H1 (cell line): ENCODE results near the gene METTL14.

Experiments used
- CBX5 ChIP-seq: fragments of 300-800, 300-1000 bp; sonication (generic); IDR thresholded peaks from 2 replicates; pipeline ENCODE4 v1.7.1; 2016; ENCODE audit warnings: antibody characterized with exemption, low read length, low read depth
- CTCF ChIP-seq, 3 experiments: IDR thresholded peaks; 1 replicate in 2 of 3; 2 replicates in 1 of 3; pipeline versions ENCODE4 v1.5.1 to v1.6.1; 2011; ENCODE audit warnings: low read length in 3 of 3, mild to moderate bottlenecking in 3 of 3, inconsistent platforms in 2 of 3, low read depth in 1 of 3, moderate library complexity in 1 of 3; ENCODE audit not compliant: insufficient read depth in 1 of 3; ENCODE audit errors: control extremely low read depth in 1 of 3
- KDM1A ChIP-seq: fragments of 200-600, 300-600 bp; sonication (generic); IDR thresholded peaks from 2 replicates; pipeline ENCODE4 v1.7.1; 2016; ENCODE audit warnings: mild to moderate bottlenecking, low read length, borderline replicate concordance
- KDM5A ChIP-seq: fragments of 200-600 bp; IDR thresholded peaks from 2 replicates; pipeline ENCODE4 v1.7.1; 2012; ENCODE audit warnings: mild to moderate bottlenecking, low read length, inconsistent platforms, mixed read lengths
- NRF1 ChIP-seq: IDR thresholded peaks from 2 replicates; pipeline ENCODE4 v1.6.1; 2011; ENCODE audit warnings: mild to moderate bottlenecking, low read depth, low read length, improper control_type of control experiment
- POLR2A ChIP-seq, 2 experiments: IDR thresholded peaks; 1 replicate in 1 of 2; 2 replicates in 1 of 2; pipeline ENCODE4 v1.6.1; 2011; ENCODE audit warnings: low read depth in 2 of 2, low read length in 2 of 2, mild to moderate bottlenecking in 2 of 2; ENCODE audit errors: control extremely low read depth in 1 of 2
- RAD21 ChIP-seq, 2 experiments: IDR thresholded peaks in 1 of 2; conservative IDR thresholded peaks in 1 of 2; 2 replicates each; pipeline ENCODE4 v1.6.1; 2011; ENCODE audit warnings: low read depth in 2 of 2, low read length in 2 of 2, improper control_type of control experiment in 1 of 2, inconsistent platforms in 1 of 2, mild to moderate bottlenecking in 1 of 2, moderate library complexity in 1 of 2
- RFX5 ChIP-seq: IDR thresholded peaks from 2 replicates; pipeline ENCODE4 v1.6.1; 2011; ENCODE audit warnings: low read depth, low read length, improper control_type of control experiment, borderline replicate concordance
- SIN3A ChIP-seq, 2 experiments: IDR thresholded peaks in 1 of 2; conservative IDR thresholded peaks in 1 of 2; 2 replicates each; pipeline ENCODE4 v1.6.1; 2011 to 2012; ENCODE audit warnings: low read length in 2 of 2, improper control_type of control experiment in 1 of 2, low read depth in 1 of 2, mild to moderate bottlenecking in 1 of 2
- SUZ12 ChIP-seq: fragments of 200-600 bp; sonication (generic); IDR thresholded peaks from 2 replicates; pipeline ENCODE4 v1.6.1; 2012; ENCODE audit warnings: mild to moderate bottlenecking, inconsistent platforms, low read length, moderate library complexity, mixed read lengths
- TF ChIP-seq, protein P1 (sequence below): IDR thresholded peaks from 2 replicates; pipeline ENCODE4 v1.6.1; 2012; ENCODE audit warnings: low read length, inconsistent platforms

DNA sequence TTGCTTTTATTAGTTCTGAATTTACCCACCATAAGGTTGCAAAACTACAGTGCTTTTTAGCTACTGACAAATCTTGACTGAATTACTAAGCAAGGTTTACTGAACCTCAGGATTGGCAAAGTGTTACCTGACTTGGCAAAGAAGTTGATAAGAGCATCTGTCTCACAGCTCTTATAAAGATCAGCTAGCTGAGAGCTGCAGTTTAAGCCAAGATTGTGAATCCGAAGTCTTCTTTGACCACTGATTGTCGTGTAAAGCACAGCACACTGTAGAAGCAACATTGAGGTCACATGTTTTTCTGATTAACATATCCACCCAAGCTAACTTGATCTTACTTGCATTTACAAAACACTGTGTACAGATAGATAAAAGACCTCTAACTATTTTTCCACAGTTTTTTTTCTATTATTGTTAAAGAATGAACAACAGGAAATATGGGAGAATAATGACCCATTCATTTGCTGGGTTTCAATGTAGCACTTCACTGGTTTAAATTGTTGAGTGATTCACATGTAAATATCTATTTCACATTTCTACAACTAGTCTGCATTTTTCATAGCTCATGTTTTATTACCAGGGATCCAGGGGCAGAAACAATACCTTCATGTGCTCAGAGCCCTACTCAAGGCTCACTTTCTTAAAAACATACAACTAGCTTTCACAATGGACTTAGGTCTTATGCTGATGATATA, 54.0 kb downstream of the METTL14 start:
- TF ChIP-seq SUZ12: no peak
- TF ChIP-seq, protein P1, sequence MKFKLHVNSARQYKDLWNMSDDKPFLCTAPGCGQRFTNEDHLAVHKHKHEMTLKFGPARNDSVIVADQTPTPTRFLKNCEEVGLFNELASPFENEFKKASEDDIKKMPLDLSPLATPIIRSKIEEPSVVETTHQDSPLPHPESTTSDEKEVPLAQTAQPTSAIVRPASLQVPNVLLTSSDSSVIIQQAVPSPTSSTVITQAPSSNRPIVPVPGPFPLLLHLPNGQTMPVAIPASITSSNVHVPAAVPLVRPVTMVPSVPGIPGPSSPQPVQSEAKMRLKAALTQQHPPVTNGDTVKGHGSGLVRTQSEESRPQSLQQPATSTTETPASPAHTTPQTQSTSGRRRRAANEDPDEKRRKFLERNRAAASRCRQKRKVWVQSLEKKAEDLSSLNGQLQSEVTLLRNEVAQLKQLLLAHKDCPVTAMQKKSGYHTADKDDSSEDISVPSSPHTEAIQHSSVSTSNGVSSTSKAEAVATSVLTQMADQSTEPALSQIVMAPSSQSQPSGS: no peak
- TF ChIP-seq CTCF (IDR thresholded peaks at IDR 0.05; ENCODE audit: control extremely low read depth in 1 of 3, insufficient read depth in 1 of 3, low read depth in 1 of 3, low read length in 3 of 3): no peak
- TF ChIP-seq SIN3A (conservative IDR thresholded peaks at IDR 0.05 in 1 of 2, IDR thresholded peaks at IDR 0.05 in 1 of 2; ENCODE audit: low read depth in 1 of 2, low read length in 2 of 2): no peak
- TF ChIP-seq RAD21 (IDR thresholded peaks at IDR 0.05 in 1 of 2, conservative IDR thresholded peaks at IDR 0.05 in 1 of 2; ENCODE audit: low read depth in 2 of 2, low read length in 2 of 2): no peak
- no peak for TF ChIP-seq CBX5
- no peak for TF ChIP-seq KDM5A
- no peak for TF ChIP-seq POLR2A (IDR thresholded peaks at IDR 0.05; ENCODE audit: control extremely low read depth in 1 of 2, low read depth in 2 of 2, low read length in 2 of 2)
- no peak for TF ChIP-seq RFX5
- TF ChIP-seq NRF1: no peak
- TF ChIP-seq KDM1A: no peak
